Body of pancreas (tissue), 4 donors: ENCODE results near the gene FRAS1.

ENCODE experiments used
- POLR2A ChIP-seq, 3 donors: fragments of 450-650 bp; IDR thresholded peaks; one replicate each; pipeline ENCODE4 v1.6.1; 2016; ENCODE audit warnings: antibody characterized with exemption in 3 of 3, mild to moderate bottlenecking in 2 of 3
- TF ChIP-seq, protein P1 (sequence below), 7 experiments: fragments of 450-650 bp in 4 of 7; fragments of 200-600 bp in 3 of 7; sonication (generic) in 3 of 7; IDR thresholded peaks; one replicate each; pipeline ENCODE4 v1.5.1; 2016 to 2019; ENCODE audit warnings: antibody characterized with exemption in 7 of 7

DNA sequence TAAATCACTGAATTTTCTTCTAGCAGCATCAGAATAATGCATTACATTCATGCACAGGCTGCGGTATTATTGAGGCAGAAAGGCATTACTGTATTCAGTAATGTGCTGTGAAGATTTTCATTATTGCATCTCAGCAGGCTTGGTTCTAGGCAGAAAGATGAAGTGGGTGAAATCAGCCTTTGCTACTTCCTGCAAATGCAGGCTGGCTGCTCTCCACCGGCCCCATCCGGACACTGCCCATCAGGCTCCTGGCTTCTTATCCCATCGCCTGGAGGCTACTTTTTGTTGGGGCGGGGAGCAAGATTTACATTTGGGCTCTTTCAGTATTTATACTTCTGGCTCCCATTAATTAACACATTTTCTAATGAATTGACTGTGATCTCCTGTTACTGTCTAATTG is 117.8 kb downstream of the FRAS1 start:
- TF ChIP-seq, protein P1, sequence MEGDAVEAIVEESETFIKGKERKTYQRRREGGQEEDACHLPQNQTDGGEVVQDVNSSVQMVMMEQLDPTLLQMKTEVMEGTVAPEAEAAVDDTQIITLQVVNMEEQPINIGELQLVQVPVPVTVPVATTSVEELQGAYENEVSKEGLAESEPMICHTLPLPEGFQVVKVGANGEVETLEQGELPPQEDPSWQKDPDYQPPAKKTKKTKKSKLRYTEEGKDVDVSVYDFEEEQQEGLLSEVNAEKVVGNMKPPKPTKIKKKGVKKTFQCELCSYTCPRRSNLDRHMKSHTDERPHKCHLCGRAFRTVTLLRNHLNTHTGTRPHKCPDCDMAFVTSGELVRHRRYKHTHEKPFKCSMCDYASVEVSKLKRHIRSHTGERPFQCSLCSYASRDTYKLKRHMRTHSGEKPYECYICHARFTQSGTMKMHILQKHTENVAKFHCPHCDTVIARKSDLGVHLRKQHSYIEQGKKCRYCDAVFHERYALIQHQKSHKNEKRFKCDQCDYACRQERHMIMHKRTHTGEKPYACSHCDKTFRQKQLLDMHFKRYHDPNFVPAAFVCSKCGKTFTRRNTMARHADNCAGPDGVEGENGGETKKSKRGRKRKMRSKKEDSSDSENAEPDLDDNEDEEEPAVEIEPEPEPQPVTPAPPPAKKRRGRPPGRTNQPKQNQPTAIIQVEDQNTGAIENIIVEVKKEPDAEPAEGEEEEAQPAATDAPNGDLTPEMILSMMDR (IDR thresholded peaks at IDR 0.05): no peak
- TF ChIP-seq POLR2A (IDR thresholded peaks at IDR 0.05): no peak
